T-cell (primary cell): ENCODE measurements around the gene CYP1A2. TPM values are rescaled to one million over a fixed set of nuclear protein-coding genes. Genes with fewer than 3 reads are reported as not detected.

Experiments used
- ATAC-seq, 4 experiments: fragments of 200-7000 bp in 3 of 4; fragments of 150-1000 bp in 1 of 4; cut with Tn5 transposase; replicated peaks in 1 of 4; 1 replicate in 3 of 4; 2 replicates in 1 of 4; pipeline ENCODE4 v1.10.0; 2021; ENCODE audit warnings: moderate library complexity in 3 of 4, mild to moderate bottlenecking in 2 of 4, moderate number of reproducible peaks in 1 of 4
- CTCF ChIA-PET, 2 donors: fragments of 300-600 bp; sonication (Branson Sonifier 250); formaldehyde crosslinking; loops; one replicate each; lab custom pipeline; 2022; ENCODE audit warnings: antibody characterized with exemption in 2 of 2; lab: Charles Lee
- POLR2A ChIA-PET, 2 donors: fragments of 300-600 bp; sonication (Branson Sonifier 250); formaldehyde crosslinking; loops; one replicate each; lab custom pipeline; 2022; ENCODE audit warnings: antibody characterized with exemption in 2 of 2; lab: Charles Lee
- DNase-seq, 35 experiments: peaks; one replicate each; pipeline versions ENCODE4 v3.0.0 to v3.0.0-alpha.2; 2013 to 2023
- H3K27ac ChIP-seq: one replicate; pipeline ENCODE4 v1.5.1; 2013; ENCODE audit warnings: low read length
- H3K27me3 ChIP-seq, 2 experiments: replicated peaks in 1 of 2; 1 replicate in 1 of 2; 2 replicates in 1 of 2; pipeline versions ENCODE4 v1.6.1 to v1.7.0; 2013; ENCODE audit warnings: low read length in 1 of 2, mixed read lengths in 1 of 2; ENCODE audit not compliant: control insufficient read depth in 2 of 2, insufficient read depth in 2 of 2; ENCODE audit errors: extremely low read depth in 1 of 2
- H3K36me3 ChIP-seq, 2 donors: 1 replicate in 1 of 2; 2 replicates in 1 of 2; pipeline versions ENCODE4 v1.6.1 to v1.7.0; 2013; ENCODE audit warnings: low read length in 1 of 2; ENCODE audit not compliant: control insufficient read depth in 2 of 2, insufficient read depth in 1 of 2; ENCODE audit errors: extremely low read depth in 1 of 2
- H3K4me1 ChIP-seq, 2 experiments: 1 replicate in 1 of 2; 2 replicates in 1 of 2; pipeline versions ENCODE4 v1.6.1 to v1.7.0; 2013; ENCODE audit warnings: low read length in 2 of 2, mixed read lengths in 1 of 2; ENCODE audit not compliant: insufficient read depth in 2 of 2, control insufficient read depth in 1 of 2; ENCODE audit errors: extremely low read depth in 1 of 2
- H3K4me3 ChIP-seq, 2 donors: 1 replicate in 1 of 2; 2 replicates in 1 of 2; pipeline versions ENCODE4 v1.5.1 to v1.7.0; 2013; ENCODE audit warnings: mild to moderate bottlenecking in 2 of 2, low read length in 1 of 2, moderate library complexity in 1 of 2; ENCODE audit not compliant: control insufficient read depth in 1 of 2; ENCODE audit errors: extremely low read depth in 1 of 2
- H3K9me3 ChIP-seq: 2 replicates; pipeline ENCODE4 v1.7.0; 2013
- H3K27ac Mint-ChIP-seq, 2 donors: one replicate each; pipeline ENCODE4 v1.8.0; 2020 to 2021; ENCODE audit warnings: mild to moderate bottlenecking in 2 of 2, mixed read lengths in 2 of 2
- H3K27me3 Mint-ChIP-seq, 2 donors: one replicate each; pipeline ENCODE4 v1.8.0; 2021 to 2022; ENCODE audit warnings: mixed read lengths in 2 of 2
- H3K36me3 Mint-ChIP-seq: one replicate; pipeline ENCODE4 v1.8.0; 2021; ENCODE audit warnings: mixed read lengths
- H3K4me1 Mint-ChIP-seq, 3 donors: one replicate each; pipeline ENCODE4 v1.8.0; 2020 to 2022; ENCODE audit warnings: mixed read lengths in 3 of 3, mild to moderate bottlenecking in 1 of 3
- H3K4me3 Mint-ChIP-seq, 3 donors: one replicate each; pipeline ENCODE4 v1.8.0; 2020 to 2022; ENCODE audit warnings: mild to moderate bottlenecking in 3 of 3, mixed read lengths in 3 of 3, moderate library complexity in 3 of 3
- H3K9me3 Mint-ChIP-seq, 3 donors: one replicate each; pipeline ENCODE4 v1.8.0; 2020 to 2022; ENCODE audit warnings: mixed read lengths in 3 of 3
- WGBS: methylation state at CpG from one replicate; pipeline ENCODE4 v1.1.5; 2013; ENCODE audit warnings: missing lambda C conversion rate; ENCODE audit not compliant: insufficient coverage; 5-methylcytosine and 5-hydroxymethylcytosine counted together
- total RNA-seq, 35 experiments: library from RNA in 6 of 35; stranded (reverse) in 6 of 35; fragments of 120-200 nt in 1 of 35; gene quantifications; one replicate each; pipeline versions ENCODE4 v1.2.1 to v1.2.4 and lab custom pipeline; 2013 to 2026

The CYP1A2 gene
- total RNA-seq, 5 donors from 2014 or later (not counting 1 experiment from before 2014, with no cell fraction given), result not detected

DNA sequence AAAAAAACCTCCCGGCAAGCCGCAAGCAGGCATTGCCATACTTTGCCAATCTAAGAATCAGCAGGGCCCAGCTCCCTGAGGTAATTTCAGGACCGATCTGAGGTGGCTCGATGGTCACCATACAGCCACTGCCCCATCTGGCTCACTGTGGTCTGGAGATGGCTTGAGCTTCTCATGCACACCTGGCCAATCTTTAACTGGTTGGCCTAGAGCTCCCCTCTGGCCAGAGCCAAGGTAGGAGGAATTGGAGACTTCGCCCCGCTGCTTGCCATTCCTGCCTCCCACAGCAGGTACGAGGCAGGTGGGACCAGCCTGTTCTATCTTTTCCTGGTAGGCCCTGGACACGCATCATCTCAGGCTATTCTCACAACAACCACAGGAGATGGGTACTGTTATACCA lies 10.1 kb downstream of the CYP1A2 start:
- no peaks in the 10 kb centered on the region for H3K4me1 Mint-ChIP-seq
- Histone ChIP-seq H3K27me3 (peaks cover 0 to 31% of the 10 kb centered on the region in 2 experiments), H3K9me3 (no peaks in the 10 kb centered on the region), H3K4me3 (no peak overlapping the region), H3K36me3 (no peaks in the 10 kb centered on the region), H3K27ac (no peak overlapping the region), H3K4me1 (peaks cover 0 to 4% of the 10 kb centered on the region in 2 experiments)
- peaks cover 3 to 11% of the 10 kb centered on the region in 2 donors for H3K27me3 Mint-ChIP-seq
- POLR2A ChIA-PET, result no interaction called here
- DNase-seq (no peak), ATAC-seq (no peak)
- no peaks in the 10 kb centered on the region for H3K36me3 Mint-ChIP-seq
- no peak overlapping the region for H3K4me3 Mint-ChIP-seq
- no peak overlapping the region for H3K27ac Mint-ChIP-seq
- WGBS, result 91% methylated on average over 6 of the region's 8 CpGs
- CTCF ChIA-PET, result interaction anchor here in 1 of 2 donors (0.6 kb wide), 1 partner anchor 16 kb away, joined by 3 read pairs; no protein-coding TSS in a partner anchor
- no peaks in the 10 kb centered on the region for H3K9me3 Mint-ChIP-seq

DNA sequence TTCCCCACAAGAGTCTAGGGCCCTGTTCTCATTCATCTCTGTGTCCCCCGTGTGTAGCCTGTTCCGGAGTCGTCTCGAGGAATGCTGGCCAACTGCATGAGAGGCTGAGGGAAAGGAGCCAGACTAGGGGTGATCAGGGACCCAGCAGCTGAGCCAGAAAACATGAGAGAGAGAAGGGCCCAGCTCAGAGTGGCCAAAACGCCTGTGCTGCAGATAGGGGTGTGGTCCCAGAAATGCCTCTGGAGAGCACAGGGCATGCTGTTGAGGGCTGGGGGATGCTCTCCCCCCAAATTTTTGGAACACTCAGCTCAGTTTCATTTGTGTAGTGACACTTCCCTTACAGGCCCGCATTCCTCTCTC lies 14.1 kb downstream of the CYP1A2 start:
- ATAC-seq (no peak), DNase-seq (no peak)
- ChIA-PET POLR2A (interaction anchor here in 1 of 2 donors (0.5 kb wide), 1 partner anchor 353 kb away, joined by 6 read pairs; no protein-coding TSS in a partner anchor), CTCF (interaction anchor here (0.6 kb wide), 3 partner anchors 93 to 786 kb away, joined by 3 to 4 read pairs (median 4); no protein-coding TSS in a partner anchor)
- Histone ChIP-seq H3K27ac (no peak overlapping the region), H3K36me3 (no peaks in the 10 kb centered on the region), H3K9me3 (no peaks in the 10 kb centered on the region), H3K27me3 (peaks cover 0 to 26% of the 10 kb centered on the region in 2 experiments), H3K4me3 (no peak overlapping the region), H3K4me1 (peaks cover 0 to 4% of the 10 kb centered on the region in 2 experiments)
- Mint-ChIP-seq H3K9me3 (no peaks in the 10 kb centered on the region), H3K27me3 (peaks cover 3 to 12% of the 10 kb centered on the region in 2 donors), H3K36me3 (no peaks in the 10 kb centered on the region), H3K4me3 (no peak overlapping the region), H3K4me1 (no peaks in the 10 kb centered on the region), H3K27ac (no peak overlapping the region)
- 51% methylated on average over 4 of the region's 6 CpGs for WGBS

DNA sequence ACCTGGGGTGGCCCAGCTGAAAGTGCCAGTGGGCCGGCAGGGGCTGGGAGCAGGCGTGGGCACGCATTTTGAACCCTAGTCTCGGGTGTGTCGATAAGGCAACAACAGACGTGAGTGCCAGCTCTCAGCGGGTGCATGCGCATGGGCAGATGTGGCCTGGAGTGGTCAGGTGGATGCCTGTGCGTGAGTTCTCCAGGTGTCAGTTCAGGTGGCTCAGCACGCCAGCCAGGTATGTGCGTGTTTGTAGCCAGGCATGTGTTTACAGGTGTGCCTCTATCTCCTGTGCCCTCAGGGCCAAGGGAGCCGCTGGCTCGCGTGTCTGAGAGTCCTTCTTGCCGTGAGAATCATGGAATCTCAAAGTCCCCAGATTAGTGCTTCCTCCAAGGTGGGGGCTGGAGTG lies 14.8 kb downstream of the CYP1A2 start:
- CTCF ChIA-PET, result interaction anchor here in 1 of 2 donors (0.6 kb wide), 1 partner anchor 111 kb away, joined by 4 read pairs; no protein-coding TSS in a partner anchor
- H3K9me3 Mint-ChIP-seq, result no peaks in the 10 kb centered on the region
- Histone ChIP-seq H3K4me1 (peaks cover 0 to 4% of the 10 kb centered on the region in 2 experiments), H3K36me3 (no peaks in the 10 kb centered on the region), H3K27me3 (peaks cover 0 to 32% of the 10 kb centered on the region in 2 experiments), H3K4me3 (no peak overlapping the region), H3K27ac (no peak overlapping the region), H3K9me3 (no peaks in the 10 kb centered on the region)
- H3K27me3 Mint-ChIP-seq, result peaks cover 3 to 12% of the 10 kb centered on the region in 2 donors
- no peak for DNase-seq
- no peak overlapping the region for H3K4me3 Mint-ChIP-seq
- no peaks in the 10 kb centered on the region for H3K36me3 Mint-ChIP-seq
- POLR2A ChIA-PET, result interaction anchor here in 1 of 2 donors (0.5 kb wide), 1 partner anchor 354 kb away, joined by 6 read pairs; no protein-coding TSS in a partner anchor
- H3K27ac Mint-ChIP-seq, result no peak overlapping the region
- no peaks in the 10 kb centered on the region for H3K4me1 Mint-ChIP-seq
- ATAC-seq, result peak in 1 of 4 experiments; percentile 14
- 88% methylated on average over 15 of the region's 15 CpGs for WGBS

DNA sequence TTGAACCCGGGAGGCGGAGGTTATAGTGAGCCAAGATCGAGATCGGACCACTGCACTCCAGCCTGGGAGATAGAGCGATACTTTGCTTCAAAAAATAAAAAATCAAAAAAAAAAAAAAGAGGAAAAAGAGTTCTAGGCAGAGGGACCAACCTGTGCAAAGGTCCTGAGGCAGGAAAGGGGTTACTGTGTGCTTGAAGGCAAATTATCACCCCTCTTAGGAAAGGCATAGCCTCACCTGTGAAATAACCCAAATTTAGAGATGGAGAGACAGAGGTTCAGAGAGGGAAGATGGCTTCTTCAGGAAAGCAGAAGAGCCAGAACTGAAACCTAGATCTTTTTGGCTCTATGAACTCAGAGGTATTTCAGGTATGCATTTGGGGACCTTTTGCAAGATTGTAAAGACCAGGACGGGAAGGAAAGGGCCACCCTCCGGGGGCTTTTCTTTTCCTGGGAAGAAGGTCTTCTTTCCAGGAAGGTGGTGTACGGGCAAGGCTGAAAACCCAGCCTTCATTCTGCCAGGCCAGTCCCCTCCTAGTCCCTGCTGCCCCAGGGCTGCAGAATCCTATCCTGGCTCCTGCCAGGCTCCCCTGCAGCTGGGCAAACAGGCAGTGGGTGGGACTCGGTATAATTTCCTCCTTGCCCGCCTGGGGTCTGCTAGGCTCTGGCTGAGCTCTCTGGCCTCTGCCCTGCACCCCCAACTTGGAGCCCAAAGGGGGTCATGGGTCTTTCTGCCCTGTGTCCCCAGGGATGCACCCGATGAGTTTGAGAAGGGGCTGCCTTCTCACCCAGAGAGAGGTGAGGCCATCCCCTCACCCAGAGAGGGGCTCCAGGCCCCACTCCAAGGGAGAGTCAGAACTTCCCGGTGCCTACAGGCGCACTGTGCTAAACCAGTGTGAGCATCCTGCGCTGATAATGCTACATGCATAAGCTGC lies 18.8 kb downstream of the CYP1A2 start:
- no peak for ATAC-seq
- no peak overlapping the region for H3K27ac Mint-ChIP-seq
- H3K27me3 Mint-ChIP-seq, result peaks cover 0 to 8% of the 10 kb centered on the region in 2 donors
- H3K4me1 Mint-ChIP-seq, result peaks cover 14 to 20% (median 15%) of the 10 kb centered on the region in 3 donors
- Histone ChIP-seq H3K4me3 (no peak overlapping the region), H3K4me1 (peaks cover 8 to 25% of the 10 kb centered on the region in 2 experiments), H3K27ac (no peak overlapping the region), H3K27me3 (peaks cover 0 to 34% of the 10 kb centered on the region in 2 experiments), H3K9me3 (no peaks in the 10 kb centered on the region), H3K36me3 (no peaks in the 10 kb centered on the region)
- WGBS, result 94% methylated on average over 13 of the region's 14 CpGs
- CTCF ChIA-PET, result interaction anchor here (0.5 to 6.3 kb wide), 9 partner anchors 10 to 865 kb away, joined by 3 to 139 read pairs (median 39); partner anchors contain the start of gene CSK (in 1 of the 2)
- no peak for DNase-seq
- POLR2A ChIA-PET, result interaction anchor here (0.6 kb wide), 2 partner anchors 11 to 112 kb away, joined by 3 to 12 read pairs; no protein-coding TSS in a partner anchor
- H3K36me3 Mint-ChIP-seq, result no peaks in the 10 kb centered on the region
- no peaks in the 10 kb centered on the region for H3K9me3 Mint-ChIP-seq
- no peak overlapping the region for H3K4me3 Mint-ChIP-seq

DNA sequence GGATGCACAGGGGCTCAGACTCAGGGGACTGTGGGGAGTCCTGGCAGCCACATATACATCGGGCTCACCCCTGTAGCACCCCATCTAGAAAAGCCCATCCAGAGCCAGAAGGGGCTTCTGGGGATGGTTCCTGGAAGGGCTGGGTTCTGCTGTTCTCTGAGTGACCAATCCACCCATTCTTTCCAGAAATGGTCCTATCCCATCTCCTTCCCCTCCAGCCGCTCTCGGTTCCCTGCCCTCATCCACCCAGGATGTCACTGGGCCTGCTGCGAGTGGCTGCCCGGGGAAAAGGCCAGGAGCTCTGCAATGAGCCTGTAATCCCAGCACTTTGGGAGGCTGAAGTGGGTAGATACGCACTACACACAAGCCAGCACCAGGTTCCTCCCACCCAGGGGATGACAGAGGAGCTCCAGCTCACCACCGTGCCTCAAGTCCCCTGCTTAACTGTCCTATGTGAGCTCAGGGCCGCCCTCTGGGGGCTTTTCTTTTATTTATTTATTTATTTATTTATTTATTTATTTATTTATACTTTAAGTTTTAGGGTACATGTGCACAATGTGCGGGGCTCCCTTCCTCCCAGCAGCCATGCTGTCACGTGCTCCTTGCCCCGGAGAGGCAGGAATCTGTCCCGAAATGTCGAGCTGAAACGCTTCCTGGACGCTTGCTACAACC lies 19.6 kb downstream of the CYP1A2 start:
- Histone ChIP-seq H3K36me3 (no peaks in the 10 kb centered on the region), H3K4me1 (peaks cover 8 to 25% of the 10 kb centered on the region in 2 experiments), H3K27me3 (peaks cover 0 to 26% of the 10 kb centered on the region in 2 experiments), H3K27ac (no peak overlapping the region), H3K9me3 (no peaks in the 10 kb centered on the region), H3K4me3 (no peak overlapping the region)
- Mint-ChIP-seq H3K27me3 (peaks cover 0 to 5% of the 10 kb centered on the region in 2 donors), H3K4me3 (no peak overlapping the region), H3K27ac (peak overlapping the region in 1 of 2 donors; percentile 19), H3K36me3 (no peaks in the 10 kb centered on the region), H3K9me3 (no peaks in the 10 kb centered on the region), H3K4me1 (peaks cover 14 to 25% (median 15%) of the 10 kb centered on the region in 3 donors)
- WGBS, result 15% methylated on average over 7 of the region's 15 CpGs
- no peak for ATAC-seq
- POLR2A ChIA-PET, result interaction anchor here (0.6 kb wide), 3 partner anchors 11 to 122 kb away, joined by 3 to 12 read pairs (median 5); no protein-coding TSS in a partner anchor
- CTCF ChIA-PET, result interaction anchor here (0.5 to 6.3 kb wide), 21 partner anchors 9 to 864 kb away, joined by 3 to 139 read pairs (median 6); partner anchors contain the start of gene CSK (in 1 of the 2)
- DNase-seq, result peak in 1 of 35 experiments; percentile 9
